Effector CD8-positive, alpha-beta T cell (primary cell): Measurements from ENCODE around the gene AQP1.

Source experiments
- DNase-seq: peaks from one replicate; lab custom pipeline; 2025; lab: John Stamatoyannopoulos, UW
- total RNA-seq, 4 experiments: gene quantifications; one replicate each; lab custom pipeline; 2026; lab: John Stamatoyannopoulos, UW

AQP1 gene
- 0 to 0.58 (median 0.49) reads per million in 4 experiments for total RNA-seq

DNA sequence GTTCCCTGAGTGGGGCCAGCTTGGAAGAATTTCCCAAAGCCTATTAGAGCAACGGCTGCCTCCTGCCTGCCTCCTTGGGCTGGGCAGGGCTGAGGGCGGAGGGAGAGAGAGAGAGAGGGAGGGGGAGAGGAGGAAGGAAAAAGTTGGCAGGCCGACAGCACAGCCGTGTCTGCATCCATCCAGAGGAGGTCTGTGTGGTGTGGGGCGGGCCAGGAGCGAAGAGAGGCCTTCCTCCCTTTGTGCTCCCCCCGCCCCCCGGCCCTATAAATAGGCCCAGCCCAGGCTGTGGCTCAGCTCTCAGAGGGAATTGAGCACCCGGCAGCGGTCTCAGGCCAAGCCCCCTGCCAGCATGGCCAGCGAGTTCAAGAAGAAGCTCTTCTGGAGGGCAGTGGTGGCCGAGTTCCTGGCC, at the start of gene AQP1:
AQP1 (plus strand) TSS at position 293 of the 409 bp plus-strand sequence; CDS start at position 350, 57 bp downstream.
- no peak for DNase-seq

- no peak for DNase-seq
Observed at GRCh38 chr7:30862995-30863705, 48.5 kb upstream of the AQP1 start.

DNA sequence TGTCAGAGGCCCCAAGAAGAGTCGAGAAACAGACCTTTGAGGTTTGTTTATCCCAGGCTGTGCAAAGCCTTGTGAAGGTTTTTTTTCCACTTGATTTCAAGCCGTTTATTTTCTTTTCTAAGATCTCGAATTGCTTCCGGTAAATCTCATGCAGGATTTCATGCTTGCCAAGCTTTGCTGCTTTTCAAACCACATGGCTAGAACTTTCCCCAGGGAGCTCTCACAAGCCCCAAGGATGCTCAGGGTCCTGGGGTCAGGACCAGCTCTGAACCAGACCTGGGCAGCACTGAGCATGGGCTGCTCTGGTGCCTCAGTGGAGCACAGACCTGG, 48.0 kb upstream of the AQP1 start:
- DNase-seq = no peak

- DNase-seq = no peak
Observed at GRCh38 chr7:30864101-30864500, 47.6 kb upstream of the AQP1 start.

DNA sequence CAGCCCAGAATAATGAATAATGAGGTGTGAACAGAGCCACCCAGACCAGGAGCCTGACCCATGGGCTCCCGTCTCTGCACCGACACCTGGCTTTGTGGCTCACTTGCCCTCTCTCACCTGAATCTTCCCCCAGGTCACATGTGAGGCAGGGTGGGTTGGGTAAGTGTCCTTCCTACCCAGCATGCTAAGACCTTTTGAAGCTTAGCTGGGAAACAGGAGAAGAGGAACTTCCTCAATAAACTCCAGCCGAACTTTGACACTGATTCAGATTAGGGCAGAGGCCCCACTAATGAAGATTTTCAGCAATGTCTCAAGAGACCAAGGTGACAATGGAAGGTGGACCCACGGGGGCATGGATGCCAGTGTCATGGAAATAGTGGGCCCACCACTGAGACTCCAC, 46.6 kb upstream of the AQP1 start:
- DNase-seq = no peak

DNA sequence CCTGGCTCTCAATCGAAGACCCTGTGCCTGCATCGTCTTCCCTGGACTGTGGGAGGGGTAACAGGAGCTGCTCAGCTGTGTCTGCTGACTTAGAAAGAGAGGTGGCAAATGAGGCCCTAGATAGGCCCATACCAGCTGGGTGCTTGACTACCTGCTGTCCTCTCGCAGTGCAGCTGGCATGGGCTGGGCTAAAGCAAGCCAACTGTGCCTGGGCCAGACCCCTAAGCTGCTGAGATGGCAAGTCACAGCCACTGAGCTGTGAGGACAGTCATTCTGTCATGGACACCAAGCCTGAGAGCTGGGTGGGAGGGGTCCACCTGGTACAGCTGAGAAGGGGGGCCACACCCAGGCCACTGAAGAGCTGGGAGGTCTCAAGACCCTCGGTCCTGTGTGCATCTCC, 45.8 kb upstream of the AQP1 start:
- DNase-seq = no peak

- DNase-seq = no peak
Observed at GRCh38 chr7:30866939-30867338, 44.7 kb upstream of the AQP1 start.

- no peak for DNase-seq
Observed at GRCh38 chr7:30867483-30867882, 44.2 kb upstream of the AQP1 start.

GRCh38 chr7:30869794-30870611, 41.6 kb upstream of the AQP1 start:
- no peak for DNase-seq

DNA sequence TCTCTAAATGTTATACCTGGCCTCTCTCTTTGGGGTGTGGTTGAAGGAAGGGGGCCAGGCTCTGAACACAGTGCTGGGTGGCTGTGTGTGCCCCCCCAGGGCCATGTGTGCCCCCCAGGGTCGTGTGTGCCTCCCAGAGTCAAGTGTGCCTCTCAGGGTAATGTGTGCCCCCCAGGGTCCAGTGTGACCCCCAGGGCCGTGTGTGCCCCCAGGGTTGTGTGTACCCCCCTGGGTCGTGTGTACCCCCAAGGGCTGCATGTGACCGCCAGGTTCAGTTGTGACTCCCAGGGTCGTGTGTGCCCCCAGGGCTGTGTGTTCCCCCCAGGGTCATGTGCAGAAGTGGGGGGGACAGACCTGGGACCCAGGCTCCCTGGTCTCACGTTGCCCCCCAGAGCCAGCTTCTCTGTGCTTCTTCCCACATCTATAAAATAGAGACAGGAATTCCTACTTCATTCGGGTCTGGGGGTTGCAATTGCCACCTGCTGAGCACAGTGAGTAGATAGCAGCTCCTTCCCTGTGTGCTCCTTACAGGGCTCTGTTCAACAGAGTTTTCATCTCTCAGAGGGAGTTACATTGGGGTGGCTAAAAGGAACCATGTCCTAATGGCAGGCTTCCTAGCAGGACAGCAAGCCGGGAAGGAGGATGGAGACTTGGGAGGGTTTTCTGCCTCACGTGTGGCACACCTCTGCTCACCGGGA, 40.7 kb upstream of the AQP1 start:
- no peak for DNase-seq

DNA sequence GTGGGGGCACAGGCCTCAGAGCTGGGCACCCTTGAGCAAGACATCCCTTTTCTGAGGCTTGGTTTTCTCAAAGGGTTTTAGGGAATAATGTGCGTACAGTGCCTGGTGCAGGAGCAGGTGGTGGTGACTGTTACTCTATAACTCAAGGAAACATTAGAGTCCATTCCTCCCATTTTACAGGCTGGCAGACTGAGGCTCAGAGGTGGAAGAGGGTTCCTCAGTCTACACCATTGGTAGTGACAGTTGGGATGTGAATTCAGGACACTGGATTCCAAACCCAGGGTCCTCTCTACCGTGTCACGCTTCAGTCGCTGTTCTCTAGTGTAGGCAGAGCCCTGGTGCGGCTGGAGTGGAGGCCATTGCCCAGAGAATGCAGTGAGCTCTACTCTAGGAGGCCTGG, 40.0 kb upstream of the AQP1 start:
- no peak for DNase-seq

GRCh38 chr7:30873207-30873606, 38.4 kb upstream of the AQP1 start:
- no peak for DNase-seq

DNA sequence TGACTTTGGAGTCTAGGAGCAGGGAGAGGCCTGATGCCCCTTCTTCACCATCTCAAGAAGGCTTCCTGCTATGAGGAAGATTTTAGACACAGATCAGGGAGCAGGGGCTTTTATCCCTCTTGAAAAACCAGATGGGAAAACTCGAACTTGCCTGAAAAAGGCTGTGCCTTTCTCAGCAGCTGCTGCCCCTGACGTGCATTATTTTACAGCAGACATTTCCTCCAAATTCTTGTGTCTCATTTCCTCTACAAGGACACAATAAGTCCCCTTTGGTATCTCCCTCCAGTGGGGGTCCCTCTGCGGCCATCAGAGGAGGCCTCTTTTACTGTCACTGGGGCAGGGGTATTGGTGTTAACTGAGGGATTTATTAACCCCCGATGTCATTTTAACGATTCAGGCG, 38.0 kb upstream of the AQP1 start:
- no peak for DNase-seq

DNA sequence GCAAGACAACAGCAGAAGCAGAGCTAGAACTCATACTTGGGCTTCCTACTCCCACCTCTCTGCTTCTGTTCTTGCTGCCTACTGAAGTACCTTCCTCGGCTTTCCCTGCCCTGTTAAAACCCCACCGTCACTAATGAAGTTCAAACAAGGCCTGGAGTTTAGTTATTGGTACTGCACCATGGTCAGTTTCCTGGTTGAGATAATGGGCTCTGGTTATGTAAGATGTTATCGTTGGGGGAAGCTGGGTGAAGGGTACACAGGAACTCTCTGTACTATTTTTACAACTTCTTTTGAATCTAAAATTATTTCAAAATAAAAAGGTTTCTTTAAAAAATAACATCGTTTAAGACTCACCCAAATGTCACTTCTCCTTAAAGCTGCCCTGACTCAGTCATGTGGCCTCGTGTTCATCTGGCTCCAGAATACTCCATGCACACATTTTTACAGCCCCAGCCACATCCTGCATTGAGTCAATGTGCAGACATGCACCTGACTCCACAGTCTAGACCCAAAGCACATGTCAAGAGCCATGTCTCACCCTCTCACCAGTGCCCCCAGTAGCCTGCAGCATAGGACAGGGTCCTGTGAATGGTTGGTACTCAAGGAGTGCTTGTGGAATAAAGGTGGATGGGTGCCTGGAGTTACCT, 36.9 kb upstream of the AQP1 start:
- no peak for DNase-seq

DNA sequence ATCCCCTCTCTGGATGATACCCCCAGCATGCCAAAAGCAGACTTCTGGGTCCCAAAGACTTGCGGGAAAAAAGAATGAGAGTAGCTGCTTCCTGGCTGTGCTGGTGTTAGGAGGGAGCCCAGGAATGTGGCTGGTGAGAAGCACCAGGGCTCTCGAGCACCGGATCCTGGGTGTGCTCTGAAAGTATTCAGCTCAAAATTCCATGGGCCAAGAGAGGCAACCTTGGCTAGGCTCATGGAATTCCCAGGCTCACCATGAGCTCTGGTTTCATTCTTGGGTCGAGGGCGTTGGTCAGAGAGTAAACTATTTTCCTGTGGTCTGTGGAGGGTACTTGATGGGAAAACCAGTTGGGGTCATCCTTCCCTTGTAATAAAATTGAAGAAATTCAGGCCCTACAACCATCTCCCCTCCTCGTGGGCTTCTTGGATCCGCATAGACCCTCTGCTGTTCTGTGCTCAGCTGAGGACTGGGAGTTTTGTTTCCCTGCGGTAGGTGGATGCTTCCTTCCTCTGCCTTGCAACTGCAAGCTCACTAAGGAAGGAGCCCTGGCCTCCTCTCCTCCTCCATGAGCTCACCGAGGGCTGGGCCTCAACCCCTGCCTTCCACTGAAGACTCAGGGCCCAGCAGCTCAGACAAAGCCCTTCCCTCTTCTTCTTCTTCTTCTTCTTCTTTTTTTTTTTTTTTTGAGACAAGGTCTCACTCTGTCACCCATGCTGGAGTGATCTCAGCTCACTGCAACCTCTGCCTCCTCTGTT, 34.5 kb upstream of the AQP1 start:
- no peak for DNase-seq

DNA sequence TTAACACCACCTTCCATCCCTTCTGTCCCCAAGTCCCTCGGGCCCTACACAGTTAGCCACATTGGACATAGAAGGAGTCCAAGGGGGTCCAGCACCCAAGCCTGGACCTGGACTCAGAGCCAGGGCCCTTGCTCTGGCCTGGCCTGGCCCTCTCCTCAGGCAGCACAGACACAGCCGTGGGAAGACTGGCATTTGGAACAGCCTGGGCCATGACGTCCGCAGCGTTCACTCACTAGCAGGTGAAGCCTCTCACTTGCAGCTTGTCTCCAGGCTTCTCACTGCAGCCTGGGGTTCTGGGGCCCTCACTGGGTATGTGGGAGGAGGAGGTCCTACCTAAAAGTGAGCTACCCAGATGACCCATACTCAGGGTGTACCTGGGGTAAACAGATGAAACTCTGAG, 33.7 kb upstream of the AQP1 start:
- no peak for DNase-seq

DNA sequence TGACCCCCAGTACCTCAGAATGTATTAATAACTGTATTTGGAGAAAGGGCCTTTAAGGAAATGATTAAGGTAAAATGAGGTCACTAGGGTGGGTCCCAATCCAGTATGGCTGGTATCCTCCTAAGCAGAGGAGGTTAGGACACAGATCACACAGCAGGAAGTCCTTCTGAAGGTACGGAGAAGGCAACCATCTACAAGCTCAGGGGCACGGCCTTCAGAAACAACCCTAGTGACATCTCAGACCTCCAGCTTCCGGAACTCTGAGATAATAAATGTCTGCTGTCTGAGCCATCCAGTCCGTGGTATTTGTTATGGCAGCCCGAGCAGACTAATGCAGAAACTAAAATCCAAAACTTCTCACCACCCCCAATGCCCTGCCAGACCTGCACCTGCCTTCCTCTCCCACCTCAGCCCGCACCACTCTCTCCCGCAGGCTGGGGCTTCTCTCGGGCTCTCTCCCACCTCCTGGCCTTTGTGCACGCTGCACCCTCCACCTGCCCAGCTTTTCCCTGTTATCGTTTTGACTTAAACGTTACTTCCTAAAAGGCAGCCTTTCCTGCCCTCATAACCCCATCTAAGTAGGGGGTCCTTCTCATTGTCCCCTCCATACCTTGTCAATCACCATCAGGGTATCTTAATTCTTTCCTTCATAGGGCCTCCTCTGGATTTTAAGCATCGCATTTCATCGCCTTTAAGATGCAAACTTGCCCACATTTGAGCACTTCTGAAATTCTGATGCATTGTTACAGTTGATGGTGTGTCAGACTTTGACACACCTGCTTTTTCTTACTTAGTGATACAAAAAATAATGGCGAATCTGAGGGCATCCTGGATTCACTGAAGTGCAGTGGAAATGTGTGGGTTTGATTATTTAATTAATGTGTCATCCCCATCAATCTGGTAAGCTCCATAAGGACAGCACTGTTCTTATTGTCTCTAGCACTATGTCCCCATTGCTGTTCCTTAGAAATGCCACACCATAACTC, 32.2 kb upstream of the AQP1 start:
- no peak for DNase-seq

- no peak for DNase-seq
Observed at GRCh38 chr7:30880125-30880720, 31.4 kb upstream of the AQP1 start.

- DNase-seq = no peak
Observed at GRCh38 chr7:30880941-30881340, 30.7 kb upstream of the AQP1 start.

- DNase-seq = no peak
Observed at GRCh38 chr7:30881448-30881847, 30.2 kb upstream of the AQP1 start.
